WTC11 (cell line): ENCODE results near the gene MTCL1. TPM values are rescaled to one million over a fixed set of nuclear protein-coding genes. Genes with fewer than 3 reads are reported as not detected.

ENCODE experiments used
- ATAC-seq: fragments of 200-7000 bp; cut with Tn5 transposase; 2 replicates; pipeline ENCODE4 v1.10.0; 2021; ENCODE audit warnings: mild to moderate bottlenecking, moderate library complexity
- CTCF ChIA-PET: fragments of 300-600 bp; sonication (Branson Sonifier 250); formaldehyde crosslinking; loops from one replicate; lab custom pipeline; 2021; ENCODE audit warnings: antibody characterized with exemption; lab: Charles Lee
- POLR2A ChIA-PET: fragments of 350-600 bp; sonication (Branson Sonifier 250); formaldehyde crosslinking; loops from one replicate; lab custom pipeline; 2021; ENCODE audit warnings: antibody characterized with exemption; lab: Charles Lee
- DNase-seq: peaks from one replicate; pipeline ENCODE4 v3.0.0; 2021; ENCODE audit warnings: low spot score
- H3K27ac Mint-ChIP-seq: 2 replicates; pipeline ENCODE4 v1.8.0; 2021; ENCODE audit warnings: mixed read lengths
- H3K27me3 Mint-ChIP-seq: 2 replicates; pipeline ENCODE4 v1.8.0; 2021; ENCODE audit warnings: low read depth, mild to moderate bottlenecking, moderate library complexity, mixed read lengths
- H3K36me3 Mint-ChIP-seq: 2 replicates; pipeline ENCODE4 v1.8.0; 2021; ENCODE audit warnings: mixed read lengths
- H3K4me1 Mint-ChIP-seq: 2 replicates; pipeline ENCODE4 v1.8.0; 2022; ENCODE audit warnings: mixed read lengths
- H3K4me3 Mint-ChIP-seq: 2 replicates; pipeline ENCODE4 v1.8.0; 2021; ENCODE audit warnings: mild to moderate bottlenecking, moderate library complexity, mixed read lengths
- H3K9me3 Mint-ChIP-seq: 2 replicates; pipeline ENCODE4 v1.8.0; 2021; ENCODE audit warnings: mixed read lengths
- ATF1 ChIP-seq: sonication (generic); formaldehyde crosslinking; IDR thresholded peaks from 2 replicates; pipeline ENCODE4 v1.8.1; 2023; ENCODE audit warnings: mild to moderate bottlenecking, moderate library complexity, missing genetic modification reagents
- ESRRA ChIP-seq: sonication (generic); formaldehyde crosslinking; IDR thresholded peaks from 2 replicates; pipeline ENCODE4 v1.8.1; 2022; ENCODE audit warnings: mild to moderate bottlenecking, missing genetic modification reagents, borderline replicate concordance
- HMGA2 ChIP-seq: fragments of 250-450 bp; sonication (Bioruptor Pico); IDR thresholded peaks from 2 replicates; pipeline ENCODE4 v1.4.0; 2021; ENCODE audit warnings: mild to moderate bottlenecking, moderate library complexity
- MYBL2 ChIP-seq: sonication (generic); formaldehyde crosslinking; IDR thresholded peaks from 2 replicates; pipeline ENCODE4 v1.8.1; 2023; ENCODE audit warnings: mild to moderate bottlenecking, moderate library complexity, missing genetic modification reagents
- PREB ChIP-seq: sonication (generic); formaldehyde crosslinking; IDR thresholded peaks from 2 replicates; pipeline ENCODE4 v1.8.1; 2022; ENCODE audit warnings: mild to moderate bottlenecking, missing genetic modification reagents, moderate library complexity, borderline replicate concordance
- SMAD4 ChIP-seq: sonication (generic); formaldehyde crosslinking; IDR thresholded peaks from 2 replicates; pipeline ENCODE4 v1.8.0; 2022; ENCODE audit warnings: mild to moderate bottlenecking, missing genetic modification reagents
- TCF7 ChIP-seq: sonication (generic); formaldehyde crosslinking; IDR thresholded peaks from 2 replicates; pipeline ENCODE4 v1.8.0; 2022; ENCODE audit warnings: mild to moderate bottlenecking, low read depth, missing genetic modification reagents, moderate library complexity
- USF1 ChIP-seq: sonication (generic); formaldehyde crosslinking; IDR thresholded peaks from 2 replicates; pipeline ENCODE4 v1.8.0; 2022; ENCODE audit warnings: mild to moderate bottlenecking, missing genetic modification reagents
- ZNF219 ChIP-seq: sonication (generic); formaldehyde crosslinking; IDR thresholded peaks from 2 replicates; pipeline ENCODE4 v1.8.0; 2023; ENCODE audit warnings: missing genetic modification reagents, mild to moderate bottlenecking, borderline replicate concordance
- ZNF396 ChIP-seq: fragments of 250-450 bp; sonication (Bioruptor Pico); IDR thresholded peaks from 2 replicates; pipeline ENCODE4 v1.8.0; 2021; ENCODE audit warnings: mild to moderate bottlenecking, moderate library complexity, borderline replicate concordance
- ZNF532 ChIP-seq: fragments of 250-450 bp; sonication (Bioruptor Pico); IDR thresholded peaks from 2 replicates; pipeline ENCODE4 v1.9.0; 2021; ENCODE audit warnings: mild to moderate bottlenecking, borderline replicate concordance
- total RNA-seq: library from RNA; stranded (reverse); gene quantifications from 3 replicates; pipeline ENCODE4 v1.2.3, GENCODE V29; 2021
- TF ChIP-seq, protein P1 (sequence below): sonication (generic); formaldehyde crosslinking; IDR thresholded peaks from 2 replicates; pipeline ENCODE4 v1.8.1; 2022; ENCODE audit warnings: mild to moderate bottlenecking, moderate library complexity, missing genetic modification reagents
- TF ChIP-seq, protein P2 (sequence below): sonication (generic); formaldehyde crosslinking; IDR thresholded peaks from 2 replicates; pipeline ENCODE4 v1.8.1; 2023; ENCODE audit warnings: mild to moderate bottlenecking, missing genetic modification reagents, moderate library complexity
- TF ChIP-seq, protein P3 (sequence below): fragments of 250-450 bp; sonication (Bioruptor Pico); IDR thresholded peaks from 2 replicates; pipeline ENCODE4 v1.9.0; 2021; ENCODE audit warnings: moderate library complexity, mild to moderate bottlenecking, inconsistent platforms, borderline replicate concordance
- TF ChIP-seq, protein P4 (sequence below): sonication (generic); formaldehyde crosslinking; IDR thresholded peaks from 2 replicates; pipeline ENCODE4 v1.8.0; 2022; ENCODE audit warnings: mild to moderate bottlenecking, missing genetic modification reagents

MTCL1 gene
- total RNA-seq, 1 experiment from 2014 or later, result 64.3 TPM

GRCh38 chr18:8741117-8741516 is 35.8 kb downstream of the MTCL1 start:
- ATAC-seq (no peak), DNase-seq (no peak)
- no peak overlapping the region for H3K4me3 Mint-ChIP-seq
- ChIA-PET POLR2A (no interaction called here), CTCF (no interaction called here)
- TF ChIP-seq, protein P1, sequence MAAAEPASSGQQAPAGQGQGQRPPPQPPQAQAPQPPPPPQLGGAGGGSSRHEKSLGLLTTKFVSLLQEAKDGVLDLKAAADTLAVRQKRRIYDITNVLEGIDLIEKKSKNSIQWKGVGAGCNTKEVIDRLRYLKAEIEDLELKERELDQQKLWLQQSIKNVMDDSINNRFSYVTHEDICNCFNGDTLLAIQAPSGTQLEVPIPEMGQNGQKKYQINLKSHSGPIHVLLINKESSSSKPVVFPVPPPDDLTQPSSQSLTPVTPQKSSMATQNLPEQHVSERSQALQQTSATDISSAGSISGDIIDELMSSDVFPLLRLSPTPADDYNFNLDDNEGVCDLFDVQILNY, result no peak
- TF ChIP-seq, protein P2, sequence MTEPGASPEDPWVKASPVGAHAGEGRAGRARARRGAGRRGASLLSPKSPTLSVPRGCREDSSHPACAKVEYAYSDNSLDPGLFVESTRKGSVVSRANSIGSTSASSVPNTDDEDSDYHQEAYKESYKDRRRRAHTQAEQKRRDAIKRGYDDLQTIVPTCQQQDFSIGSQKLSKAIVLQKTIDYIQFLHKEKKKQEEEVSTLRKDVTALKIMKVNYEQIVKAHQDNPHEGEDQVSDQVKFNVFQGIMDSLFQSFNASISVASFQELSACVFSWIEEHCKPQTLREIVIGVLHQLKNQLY (CRISPR knock-in tag), result no peak
- TF ChIP-seq SMAD4 (CRISPR knock-in tag) (no peak), ZNF219 (CRISPR knock-in tag) (no peak), USF1 (no peak), ZNF532 (CRISPR knock-in tag) (no peak), ATF1 (no peak)
- TF ChIP-seq, protein P3, sequence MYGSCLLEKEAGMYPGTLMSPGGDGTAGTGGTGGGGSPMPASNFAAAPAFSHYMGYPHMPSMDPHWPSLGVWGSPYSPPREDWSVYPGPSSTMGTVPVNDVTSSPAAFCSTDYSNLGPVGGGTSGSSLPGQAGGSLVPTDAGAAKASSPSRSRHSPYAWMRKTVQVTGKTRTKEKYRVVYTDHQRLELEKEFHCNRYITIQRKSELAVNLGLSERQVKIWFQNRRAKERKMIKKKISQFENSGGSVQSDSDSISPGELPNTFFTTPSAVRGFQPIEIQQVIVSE (CRISPR knock-in tag), result no peak
- no peaks in the 10 kb centered on the region; the same call in 1 of the 2 replicates for H3K9me3 Mint-ChIP-seq
- H3K27me3 Mint-ChIP-seq, result no peaks in the 10 kb centered on the region
- H3K27ac Mint-ChIP-seq, result no peak overlapping the region
- peaks cover 19% of the 10 kb centered on the region for H3K4me1 Mint-ChIP-seq
- H3K36me3 Mint-ChIP-seq, result peaks cover 51% of the 10 kb centered on the region

- H3K27me3 Mint-ChIP-seq, result no peaks in the 10 kb centered on the region
- no peak overlapping the region for H3K4me3 Mint-ChIP-seq
- ATAC-seq (no peak), DNase-seq (no peak)
- no peak for TF ChIP-seq ESRRA
- TF ChIP-seq MYBL2 (CRISPR knock-in tag), result no peak
- TF ChIP-seq PREB (CRISPR knock-in tag), result no peak
- TF ChIP-seq, protein P4, sequence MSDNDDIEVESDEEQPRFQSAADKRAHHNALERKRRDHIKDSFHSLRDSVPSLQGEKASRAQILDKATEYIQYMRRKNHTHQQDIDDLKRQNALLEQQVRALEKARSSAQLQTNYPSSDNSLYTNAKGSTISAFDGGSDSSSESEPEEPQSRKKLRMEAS, result no peak
- no peak for TF ChIP-seq USF1
- TF ChIP-seq TCF7 (CRISPR knock-in tag), result no peak
- TF ChIP-seq ZNF396 (CRISPR knock-in tag), result no peak
- TF ChIP-seq HMGA2 (CRISPR knock-in tag), result no peak
- peaks cover 48% of the 10 kb centered on the region for H3K36me3 Mint-ChIP-seq
- ChIA-PET CTCF (no interaction called here), POLR2A (interaction anchor here (0.5 kb wide), 1 partner anchor 735 kb away, joined by 4 read pairs; no protein-coding TSS in a partner anchor)
- H3K27ac Mint-ChIP-seq, result no peak overlapping the region
- no peaks in the 10 kb centered on the region; the same call in 1 of the 2 replicates for H3K9me3 Mint-ChIP-seq
- peaks cover 16% of the 10 kb centered on the region for H3K4me1 Mint-ChIP-seq
Observed at GRCh38 chr18:8741532-8741931, 36.2 kb downstream of the MTCL1 start.
